Fibroblast of skin of left quadriceps (primary cell): Measurements from ENCODE around the gene FBXO48.

Source experiments
- DNase-seq, 2 experiments: peaks; one replicate each; pipeline ENCODE4 v3.0.0-alpha.2; 2013; ENCODE audit warnings: low read depth in 2 of 2

The FBXO48 gene

GRCh38 chr2:68414452-68414851 lies 52.6 kb downstream of the FBXO48 start:
- DNase-seq, result no peak

GRCh38 chr2:68413466-68413865 lies 53.6 kb downstream of the FBXO48 start:
- no peak for DNase-seq

DNA sequence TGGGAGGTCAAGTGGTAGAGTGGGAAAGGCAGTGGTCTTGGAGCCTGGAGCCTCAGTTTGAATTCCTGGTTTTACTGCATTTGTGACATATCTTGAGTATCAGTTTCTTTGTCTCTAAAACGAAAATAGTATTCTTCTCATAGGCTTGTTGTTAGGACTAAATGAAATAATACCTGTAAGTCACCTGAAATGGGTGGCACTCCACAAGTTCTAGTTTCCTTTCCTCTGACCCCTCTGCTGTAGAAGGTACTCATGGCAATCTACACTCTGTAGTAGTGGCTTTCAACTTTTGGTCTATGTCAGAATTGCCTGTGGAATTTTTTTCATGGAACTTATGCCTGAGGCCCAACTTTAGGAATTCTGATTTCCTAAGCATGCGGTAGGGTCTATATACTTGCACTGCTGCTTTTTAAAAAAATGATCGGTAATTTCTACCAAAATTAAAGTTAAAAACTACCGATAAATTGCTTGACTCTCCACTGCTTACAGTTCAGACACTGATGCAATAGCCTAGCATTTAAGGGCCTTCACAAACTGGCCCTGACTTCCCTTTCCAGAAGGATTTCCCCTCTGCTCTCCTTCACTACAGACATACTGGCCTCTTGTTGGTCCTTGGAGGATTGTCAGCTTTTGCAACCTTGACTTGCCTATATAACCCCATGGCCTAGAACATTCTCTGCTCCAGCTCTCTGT lies 54.8 kb downstream of the FBXO48 start:
- no peak for DNase-seq

GRCh38 chr2:68411397-68412126 lies 55.5 kb downstream of the FBXO48 start:
- DNase-seq, result no peak
